Hematopoietic multipotent progenitor cell treated with erythropoietin and hydrocortisone succinate and interleukin-3 and kit ligand, for 17 days (in vitro differentiated cells): ENCODE data around the gene FOXP2.
"Not testable (repeated sequence)": the region's sequence is repeated elsewhere in the genome, so short reads cannot be mapped to it uniquely, and the experiment has no call there.

Experiments
- DNase-seq: peaks from one replicate; pipeline ENCODE4 v3.0.0-alpha.2; 2015; ENCODE audit warnings: low spot score

Gene FOXP2

DNA sequence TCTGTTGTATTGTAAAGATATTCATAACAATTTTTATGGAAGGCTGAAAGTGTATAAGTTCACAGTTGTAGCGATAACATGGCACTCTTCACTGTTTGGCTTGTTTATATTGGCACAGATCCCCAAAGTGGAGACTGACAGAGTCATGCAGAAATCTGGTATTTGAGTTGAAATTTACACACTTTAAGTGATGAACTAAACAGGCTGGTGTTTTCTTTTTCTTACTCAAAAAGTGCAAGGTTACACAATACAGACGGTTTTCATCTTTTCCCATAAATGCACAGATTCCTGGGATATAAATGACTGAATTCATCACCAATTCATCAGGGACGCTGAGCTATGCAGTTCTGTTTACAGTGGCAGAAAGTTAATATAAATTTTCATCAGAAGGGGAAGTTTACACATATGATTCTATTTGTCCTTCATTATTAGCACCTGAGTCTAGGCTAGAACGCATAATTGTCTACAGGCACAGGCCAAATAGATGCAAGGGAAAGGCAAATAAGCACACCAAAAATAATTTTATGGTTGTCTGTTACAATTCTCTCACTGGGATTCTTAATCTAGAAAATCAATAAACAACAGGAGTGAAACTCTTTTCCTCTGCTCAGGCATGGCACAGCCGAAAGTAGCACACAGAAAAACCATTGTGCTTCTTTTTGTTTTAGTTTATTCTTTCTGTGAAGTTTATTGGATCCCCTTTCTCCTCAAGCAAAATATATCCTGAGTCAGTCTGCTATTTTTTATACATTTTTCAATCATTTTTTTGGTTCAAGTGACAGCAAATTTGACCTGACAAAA, 88.0 kb downstream of the FOXP2 start:
- DNase-seq: no peak

DNA sequence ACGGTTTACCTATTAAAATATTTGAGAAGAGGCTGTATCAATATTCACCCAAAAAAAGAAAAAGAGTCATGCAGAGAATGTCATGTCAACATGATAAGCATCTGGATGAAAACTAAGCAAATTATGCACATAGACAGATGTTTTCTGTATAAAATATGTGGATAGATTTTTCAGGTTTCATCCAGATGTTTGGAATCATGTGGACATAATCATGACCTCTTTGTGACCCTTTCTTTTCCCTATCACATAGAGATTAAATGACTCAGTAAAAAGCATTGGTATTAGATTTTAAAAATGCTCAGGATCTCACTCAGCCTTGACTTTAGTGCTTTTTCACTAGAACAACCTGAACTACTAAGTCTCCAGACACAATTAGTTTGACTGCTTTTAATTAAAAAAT, 90.0 kb downstream of the FOXP2 start:
- DNase-seq: no peak

- DNase-seq: no peak
These were observed 92.8 kb downstream of the FOXP2 start for GRCh38 chr7:114507381-114507780.

DNA sequence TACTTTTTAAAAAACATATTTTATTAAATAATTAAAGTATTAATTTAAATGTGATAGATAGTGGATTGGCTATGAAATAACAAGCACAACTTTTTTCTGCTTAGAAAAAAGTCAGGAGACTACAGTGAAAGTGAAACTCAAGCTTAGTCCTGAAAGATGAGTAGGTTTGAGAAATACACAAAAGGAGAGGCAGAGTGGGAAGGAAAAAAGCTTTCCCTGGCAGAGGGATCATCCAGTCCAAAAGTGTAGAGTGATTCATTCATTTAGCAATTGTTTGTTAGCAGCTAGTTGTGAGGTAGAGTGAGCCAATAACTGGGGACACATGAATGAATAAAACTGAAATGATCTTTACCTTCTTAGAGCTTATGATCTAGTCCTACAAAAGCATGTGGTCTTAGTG, 93.5 kb downstream of the FOXP2 start:
- DNase-seq: no peak

DNA sequence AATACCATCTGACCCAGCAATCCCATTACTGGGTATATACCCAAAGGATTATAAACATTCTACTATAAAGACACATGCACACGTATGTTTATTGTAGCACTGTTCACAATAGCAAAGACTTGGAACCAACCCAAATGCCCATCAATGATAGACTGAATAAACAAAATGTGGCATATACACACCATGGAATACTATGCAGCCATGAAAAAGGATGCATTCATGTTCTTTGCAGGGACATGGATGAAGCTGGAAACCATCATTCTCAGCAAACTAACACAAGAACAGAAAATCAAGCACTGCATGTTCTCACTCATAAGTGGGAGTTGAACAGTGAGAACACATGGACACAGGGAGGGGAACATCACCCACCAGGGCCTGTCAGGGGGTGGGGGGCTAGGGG, 96.2 kb downstream of the FOXP2 start:
- not testable (repeated sequence) for DNase-seq

- no peak for DNase-seq
These were observed 104.6 kb downstream of the FOXP2 start for GRCh38 chr7:114519240-114519639.

DNA sequence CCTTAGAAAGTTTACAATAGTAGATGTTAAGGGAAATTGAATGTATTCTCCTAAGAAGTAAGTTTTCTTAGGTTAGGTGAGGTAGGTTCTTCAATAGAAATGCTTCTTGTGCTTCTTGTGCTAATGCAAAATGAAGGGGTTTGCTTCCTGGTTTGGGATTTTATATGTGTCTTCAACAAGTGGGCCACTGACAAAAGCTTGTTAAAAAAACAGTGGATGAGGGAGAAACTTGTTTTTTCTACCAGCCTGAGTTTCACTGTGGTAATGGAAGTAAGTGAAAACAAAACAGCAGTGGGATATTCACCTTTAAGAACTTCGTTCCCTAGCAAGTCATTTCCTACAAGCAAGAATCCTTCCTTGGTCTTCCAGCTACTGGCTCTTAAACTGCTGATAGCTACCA, 107.5 kb downstream of the FOXP2 start:
- DNase-seq: no peak

- DNase-seq: no peak
These were observed 113.0 kb downstream of the FOXP2 start for GRCh38 chr7:114527589-114527988.

DNA sequence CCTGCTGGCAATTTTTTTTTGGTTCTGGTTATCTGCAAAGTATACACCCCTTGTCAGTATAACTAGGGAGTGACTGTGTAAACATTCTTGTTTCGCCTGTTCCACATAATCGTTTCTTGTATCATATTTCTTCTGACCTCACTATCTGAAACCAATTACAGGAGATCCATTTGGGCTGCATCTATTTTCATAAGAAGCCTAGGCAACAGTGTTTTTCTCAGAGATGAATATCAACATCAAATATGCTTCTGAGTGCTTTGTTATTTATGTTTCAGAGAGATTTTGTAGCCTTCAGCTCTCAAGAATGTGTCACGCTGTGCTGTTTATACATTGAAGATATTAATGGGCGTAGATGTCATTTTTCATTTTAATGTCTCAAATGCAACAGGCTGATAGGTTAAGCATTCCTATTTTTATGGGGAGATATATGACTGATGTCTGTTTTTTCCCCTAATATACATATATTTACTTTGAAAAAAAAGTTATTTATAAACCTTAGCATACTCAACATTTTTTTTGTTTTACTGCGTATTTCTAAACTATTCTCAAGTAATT, 115.5 kb downstream of the FOXP2 start:
- no peak for DNase-seq

DNA sequence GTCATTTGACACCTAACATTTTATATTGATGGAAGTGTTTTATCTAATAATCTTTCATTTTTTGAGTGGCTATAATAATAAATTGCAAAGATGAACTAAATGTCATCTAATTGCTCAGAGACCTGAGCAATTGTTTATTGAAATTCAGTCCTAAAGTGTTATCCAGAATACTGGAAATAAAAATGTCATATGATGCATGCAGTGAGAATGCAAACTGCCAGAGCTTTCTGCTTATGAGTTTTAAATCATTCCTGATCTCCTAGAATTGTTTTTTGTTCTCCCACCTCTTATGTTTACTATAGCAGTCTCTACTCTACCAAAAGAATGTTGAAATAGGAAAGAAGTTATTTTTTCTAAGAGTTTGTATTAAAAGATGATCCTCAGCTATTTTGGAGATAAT, 116.7 kb downstream of the FOXP2 start:
- DNase-seq: no peak

GRCh38 chr7:114533131-114533530, 118.5 kb downstream of the FOXP2 start:
- DNase-seq: no peak

GRCh38 chr7:114534953-114535352, 120.3 kb downstream of the FOXP2 start:
- DNase-seq: no peak

GRCh38 chr7:114539575-114539974, 125.0 kb downstream of the FOXP2 start:
- DNase-seq: no peak

DNA sequence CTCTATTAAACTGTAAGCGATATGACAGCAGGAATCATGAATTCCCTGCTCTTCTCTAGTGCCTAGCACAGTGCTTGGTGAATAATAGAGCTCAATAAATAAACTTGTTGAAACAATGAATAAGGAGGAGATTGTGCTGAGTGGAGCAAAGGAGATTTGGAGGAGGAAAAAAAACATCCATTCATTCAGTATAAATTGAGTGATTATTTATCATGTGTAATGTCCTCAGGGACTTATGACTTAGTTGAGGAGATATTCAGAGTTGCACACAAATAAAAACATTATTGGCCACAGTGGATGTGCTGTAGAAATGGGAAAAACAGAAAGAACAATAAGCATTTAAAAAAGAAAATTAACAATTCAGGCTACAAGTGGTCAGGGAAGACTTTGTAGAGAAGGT, 125.7 kb downstream of the FOXP2 start:
- DNase-seq: no peak

DNA sequence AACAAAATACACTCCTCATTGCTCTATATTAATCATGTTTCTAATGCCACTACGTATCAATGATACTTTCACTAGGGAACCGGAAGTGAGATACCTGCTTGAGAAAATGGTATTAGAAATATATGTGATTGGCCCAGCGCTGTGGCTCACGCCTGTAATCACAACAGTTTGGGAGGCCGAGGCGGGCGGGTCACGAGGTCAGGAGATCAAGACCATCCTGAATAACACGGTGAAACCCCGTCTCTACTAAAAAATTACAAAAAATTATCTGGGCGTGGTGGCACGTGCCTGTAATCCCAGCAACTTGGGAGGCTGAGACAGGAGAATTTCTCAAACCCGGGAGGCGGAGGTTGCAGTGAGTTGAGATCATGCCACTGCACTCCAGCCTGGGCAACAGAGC, 132.7 kb downstream of the FOXP2 start:
- DNase-seq: not testable (repeated sequence)

DNA sequence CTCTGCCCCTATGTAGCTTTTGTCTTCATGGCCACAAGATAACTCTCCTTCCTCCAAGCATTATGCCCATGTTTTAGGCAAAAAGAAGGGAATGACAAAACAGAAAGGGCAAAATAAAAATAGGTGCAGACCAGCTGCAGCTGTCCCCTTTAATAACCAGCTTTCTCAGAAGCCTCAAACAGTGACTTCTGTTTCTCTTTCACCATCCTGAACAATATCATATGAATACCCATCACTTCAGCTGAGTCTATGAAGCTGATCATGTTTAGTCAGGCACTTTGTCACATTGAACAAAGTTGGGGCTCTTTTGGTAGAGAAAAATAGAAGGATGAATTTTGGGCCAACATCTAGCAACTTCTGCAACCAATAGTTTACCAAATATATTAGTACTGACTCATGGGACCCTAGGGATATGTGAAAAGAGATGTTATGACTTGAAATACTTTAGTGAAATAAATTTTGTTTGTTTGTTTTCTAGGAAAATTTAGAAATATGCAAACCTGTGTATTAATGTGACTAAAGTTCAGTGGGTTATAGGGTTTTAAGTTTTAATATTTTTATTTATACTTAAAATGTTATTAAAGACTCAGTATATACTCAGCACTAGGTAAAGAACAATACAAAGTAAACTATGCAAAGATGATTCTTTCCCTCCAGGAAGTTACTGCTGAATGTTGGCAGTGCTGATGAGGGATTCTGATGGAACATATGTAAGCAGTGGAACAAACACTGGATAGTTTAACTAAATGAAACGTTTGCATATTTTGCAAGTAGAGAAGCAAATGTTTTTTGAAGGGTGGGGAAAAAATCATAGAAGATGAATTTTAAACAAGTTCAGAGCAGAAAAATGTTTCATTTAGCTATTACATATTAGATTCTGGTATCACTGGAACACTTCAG, 133.7 kb downstream of the FOXP2 start:
- no peak for DNase-seq

GRCh38 chr7:114554781-114555537, 140.3 kb downstream of the FOXP2 start:
- no peak for DNase-seq

GRCh38 chr7:114567416-114567815, 152.8 kb downstream of the FOXP2 start:
- DNase-seq: no peak

DNA sequence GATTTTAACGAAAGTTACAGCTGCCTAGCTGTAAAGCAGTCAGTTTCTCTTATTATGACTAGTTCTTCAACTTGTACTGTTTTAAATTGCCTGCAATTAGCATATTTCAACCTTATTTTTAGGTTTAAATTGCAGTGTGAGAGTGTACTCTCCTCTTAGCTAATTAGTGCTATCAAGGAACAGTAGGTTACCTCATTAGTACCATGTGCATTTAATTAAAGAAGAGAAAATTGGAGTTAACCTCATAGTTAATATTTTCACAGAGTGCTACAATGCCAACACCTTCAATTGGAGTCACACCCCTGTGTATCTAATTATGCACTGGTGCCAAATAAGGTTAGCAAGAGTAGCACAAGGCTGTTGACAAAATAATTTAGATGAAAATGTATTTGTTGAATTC, 154.6 kb downstream of the FOXP2 start:
- no peak for DNase-seq

DNA sequence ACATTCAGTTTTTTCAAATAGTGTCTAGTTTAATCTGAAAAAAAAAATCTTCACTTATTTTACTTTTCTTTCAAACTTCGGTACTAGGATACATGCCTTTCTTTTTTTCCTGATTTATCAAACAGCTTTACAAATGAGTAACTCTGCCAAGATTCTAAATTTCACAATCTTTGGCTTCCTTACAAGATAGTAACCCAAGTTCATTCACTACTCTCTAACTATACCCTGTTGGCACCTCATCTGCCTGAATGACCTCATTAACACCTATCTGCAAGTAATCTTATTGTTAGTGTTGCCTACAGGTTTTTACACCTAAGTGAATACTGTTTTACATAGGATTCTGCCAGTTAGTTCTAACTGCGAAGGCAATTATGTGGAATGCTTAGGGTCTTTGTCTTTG, 159.8 kb downstream of the FOXP2 start:
- DNase-seq: no peak

- DNase-seq: no peak
These were observed 160.5 kb downstream of the FOXP2 start for GRCh38 chr7:114575098-114575497.

GRCh38 chr7:114580963-114581362, 166.3 kb downstream of the FOXP2 start:
- not testable (repeated sequence) for DNase-seq
